ENCODE measurements around the gene FGF21. TPM values are rescaled to one million over a fixed set of nuclear protein-coding genes. Genes with fewer than 3 reads are reported as not detected.

The FGF21 gene
- total RNA-seq, 4 donors from 2014 or later: not detected

GRCh38 chr19:48750351-48750750 is 5.0 kb upstream of the FGF21 start:
- Histone ChIP-seq H3K9me3 (no peaks in the 10 kb centered on the region), H3K27ac (no peak overlapping the region), H3K4me1 (peaks cover 0 to 34% (median 8%) of the 10 kb centered on the region in 4 donors), H3K36me3 (no peaks in the 10 kb centered on the region), H3K27me3 (peaks cover 0 to 59% of the 10 kb centered on the region in 2 donors), H3K4me3 (no peak overlapping the region)
- TF ChIP-seq POLR2A (IDR thresholded peaks at IDR 0.05) (no peak), CTCF (IDR thresholded peaks at IDR 0.05) (no peak), EP300 (IDR thresholded peaks at IDR 0.05) (no peak)
- DNase-seq (ENCODE audit: low spot score in 2 of 2): no peak
- WGBS, 2 donors: 92 to 95% methylated on average over 28 to 30 of the region's 31 CpGs

- Histone ChIP-seq H3K27me3 (peaks cover 0 to 53% of the 10 kb centered on the region in 2 donors), H3K4me1 (peaks cover 0 to 34% (median 8%) of the 10 kb centered on the region in 4 donors), H3K36me3 (no peaks in the 10 kb centered on the region), H3K4me3 (peak overlapping the region in 1 of 4 donors; percentile 48), H3K27ac (no peak overlapping the region), H3K9me3 (no peaks in the 10 kb centered on the region)
- DNase-seq (ENCODE audit: low spot score in 2 of 2): no peak
- TF ChIP-seq EP300 (IDR thresholded peaks at IDR 0.05): no peak
- no peak for TF ChIP-seq POLR2A (IDR thresholded peaks at IDR 0.05)
- TF ChIP-seq CTCF (IDR thresholded peaks at IDR 0.05): no peak
- 92 to 94% methylated on average over 28 to 29 of the region's 29 CpGs for WGBS, 2 donors
These were observed 4.4 kb upstream of the FGF21 start for GRCh38 chr19:48750771-48751504.

- no peak for TF ChIP-seq CTCF (IDR thresholded peaks at IDR 0.05)
- 28 to 33% methylated on average over 20 of the region's 20 CpGs for WGBS, 2 donors
- H3K36me3 ChIP-seq: no peaks in the 10 kb centered on the region
- H3K27ac ChIP-seq: peak overlapping the region in 1 of 4 donors; percentile 15
- H3K4me1 ChIP-seq: peaks cover 0 to 29% (median 8%) of the 10 kb centered on the region in 4 donors
- no peak for DNase-seq (ENCODE audit: low spot score in 2 of 2)
- H3K9me3 ChIP-seq: no peaks in the 10 kb centered on the region
- H3K4me3 ChIP-seq: peak overlapping the region in 3 of 4 donors; percentile 30 to 48 (median 33)
- H3K27me3 ChIP-seq: peaks cover 0 to 48% of the 10 kb centered on the region in 2 donors
These were observed 3.4 kb upstream of the FGF21 start for GRCh38 chr19:48751845-48752495.

DNA sequence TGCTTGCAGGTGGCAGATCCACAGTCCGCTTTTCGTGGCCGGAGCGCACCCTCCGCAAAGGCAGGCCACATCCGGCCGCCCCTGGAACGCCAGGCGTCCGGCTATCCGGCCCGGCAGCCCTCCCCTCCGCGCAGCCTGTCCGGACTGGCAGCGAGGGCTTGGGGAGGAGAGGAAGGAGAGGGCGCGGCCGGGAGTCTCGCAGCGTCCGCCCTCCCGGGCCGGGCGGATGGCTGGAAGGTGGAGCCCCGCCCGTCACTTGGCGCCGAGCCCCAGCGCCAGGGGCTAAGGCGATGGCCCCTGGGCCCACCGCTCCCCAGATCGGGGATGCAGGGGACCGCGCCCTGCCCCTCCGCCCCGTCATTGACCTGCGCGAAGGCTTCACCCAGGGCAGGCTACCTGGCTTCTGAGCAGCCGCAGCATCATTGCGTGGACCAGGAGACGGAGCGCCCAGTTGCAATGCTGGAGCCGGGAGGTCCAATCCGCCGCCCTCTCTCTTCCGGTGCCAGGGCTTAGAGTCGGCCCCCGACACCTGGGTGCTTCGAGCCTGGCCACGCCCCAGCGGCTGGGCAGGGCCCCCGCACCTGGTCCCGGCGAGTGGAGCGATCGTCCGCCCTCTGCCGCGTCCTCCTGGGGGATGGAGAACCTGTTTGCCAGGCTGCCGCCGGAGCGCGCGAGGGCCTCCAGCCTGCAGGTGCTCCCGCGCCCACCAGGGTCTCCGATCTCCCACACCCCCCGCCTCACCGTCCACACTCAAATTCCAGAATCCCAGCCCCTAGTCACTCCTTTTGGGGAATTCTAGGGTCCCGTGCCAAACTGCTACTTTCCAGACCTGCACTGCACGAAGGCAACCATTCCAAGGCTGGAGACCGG is 2.6 kb upstream of the FGF21 start, which contains the start of gene FUT1:
Gene FUT1, minus strand, starts transcription at position 146 of the 870 bp plus-strand sequence. CDS start 1,360 bp downstream, outside the sequence.
- 5 to 7% methylated on average over 23 to 60 of the region's 73 CpGs for WGBS, 2 donors
- no peak for DNase-seq (ENCODE audit: low spot score in 2 of 2)
- TF ChIP-seq EP300 (IDR thresholded peaks at IDR 0.05) (peak in 1 of 2 donors; percentile 33), POLR2A (IDR thresholded peaks at IDR 0.05) (no peak)
- no peaks in the 10 kb centered on the region for H3K36me3 ChIP-seq
- peak within 1 kb of the TSS in 3 of 4 donors; percentile 30 to 48 (median 33) for H3K4me3 ChIP-seq
- peaks cover 0 to 47% of the 10 kb centered on the region in 2 donors for H3K27me3 ChIP-seq
- H3K27ac ChIP-seq: peak within 1 kb of the TSS in 1 of 4 donors; percentile 15
- H3K4me1 ChIP-seq: peaks cover 0 to 22% (median 8%) of the 10 kb centered on the region in 4 donors
- H3K9me3 ChIP-seq: no peaks in the 10 kb centered on the region

DNA sequence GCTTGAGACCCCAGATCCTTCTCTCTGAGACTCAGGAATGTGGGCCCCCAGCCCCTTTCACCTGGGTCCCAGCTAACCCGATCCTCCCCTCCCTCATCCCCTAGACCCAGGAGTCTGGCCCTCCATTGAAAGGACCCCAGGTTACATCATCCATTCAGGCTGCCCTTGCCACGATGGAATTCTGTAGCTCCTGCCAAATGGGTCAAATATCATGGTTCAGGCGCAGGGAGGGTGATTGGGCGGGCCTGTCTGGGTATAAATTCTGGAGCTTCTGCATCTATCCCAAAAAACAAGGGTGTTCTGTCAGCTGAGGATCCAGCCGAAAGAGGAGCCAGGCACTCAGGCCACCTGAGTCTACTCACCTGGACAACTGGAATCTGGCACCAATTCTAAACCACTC is 463 bp downstream of the FGF21 start:
- 57 to 68% methylated on average over 5 of the region's 5 CpGs for WGBS, 2 donors
- TF ChIP-seq CTCF (IDR thresholded peaks at IDR 0.05) (no peak), POLR2A (IDR thresholded peaks at IDR 0.05) (no peak), EP300 (IDR thresholded peaks at IDR 0.05) (no peak)

More for the DNA sequence above, 463 bp downstream of the FGF21 start:
- Histone ChIP-seq H3K9me3 (no peaks in the 10 kb centered on the region), H3K4me1 (peaks cover 0 to 22% (median 8%) of the 10 kb centered on the region in 4 donors), H3K27ac (no peak overlapping the region), H3K27me3 (peaks cover 0 to 32% of the 10 kb centered on the region in 2 donors), H3K36me3 (no peaks in the 10 kb centered on the region), H3K4me3 (no peak overlapping the region)
- DNase-seq (ENCODE audit: low spot score in 2 of 2): no peak
